Measurements from ENCODE around the gene PGP. TPM values are rescaled to one million over a fixed set of nuclear protein-coding genes. Genes with fewer than 3 reads are reported as not detected.

Gene PGP
- total RNA-seq, 1 experiment from 2014 or later = 32.6 TPM

DNA sequence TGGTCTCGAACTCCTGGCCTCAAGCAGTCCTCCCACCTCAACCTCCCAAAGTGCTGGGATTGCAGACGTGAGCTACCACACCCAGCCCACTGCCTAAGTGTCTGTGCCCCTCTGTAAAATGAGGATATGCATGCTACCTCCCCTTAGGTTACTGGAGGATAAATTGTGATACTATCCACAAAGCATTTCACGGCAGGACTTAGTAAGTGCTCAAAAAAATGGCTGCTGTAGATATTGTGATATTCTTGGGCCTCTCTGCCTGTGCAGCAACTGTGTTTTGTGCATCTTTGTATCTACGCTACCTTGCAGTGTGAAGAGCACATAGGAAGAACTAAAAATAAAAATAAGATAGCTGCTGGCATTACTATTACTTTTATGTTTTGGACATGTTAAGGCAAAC is 16.4 kb downstream of the PGP start:
- H3K4me2 ChIP-seq (ENCODE audit: low read length) = no peak overlapping the region
- intact Hi-C loops (cut with micrococcal nuclease) = loop anchor here (10.0 kb wide), 1 partner anchor 307 kb away; no protein-coding TSS in a partner anchor
- no peak overlapping the region for H3K27ac ChIP-seq (ENCODE audit: low read depth, low read length)
- ChIA-PET RAD21 (ENCODE audit: low non-redundant PET in 1 of 2, low total read pairs in 2 of 2, uncharacterized antibody in 2 of 2, unreplicated experiment in 2 of 2) (no interaction called here), CTCF (no interaction called here), POLR2A (interaction anchor here (1.5 to 2.1 kb wide), 2 partner anchors 16 to 43 kb away, joined by 3 to 6 read pairs; partner anchors contain the start of genes PGP and TRAF7)
- H3K9me3 ChIP-seq (ENCODE audit: control insufficient read depth in 1 of 2, insufficient read depth in 1 of 2, low read depth in 1 of 2, low read length in 2 of 2) = no peaks in the 10 kb centered on the region
- H3K9ac ChIP-seq (ENCODE audit: low read length) = no peak overlapping the region
- H4K20me1 ChIP-seq (ENCODE audit: insufficient read depth) = no peaks in the 10 kb centered on the region
- BruUV-seq (replicated peaks) = no TSS peak
- no peak for TF ChIP-seq ZFX (IDR thresholded peaks at IDR 0.05)
- H3K36me3 ChIP-seq (ENCODE audit: control insufficient read depth in 1 of 2, insufficient read depth in 2 of 2, low read length in 2 of 2) = no peaks in the 10 kb centered on the region
- no peaks in the 10 kb centered on the region for H3K9me2 ChIP-seq (ENCODE audit: insufficient read depth)
- no peak overlapping the region for H2AFZ ChIP-seq (ENCODE audit: low read depth, low read length, poor library complexity, severe bottlenecking)
- no peak for ATAC-seq
- H3K27me3 ChIP-seq (ENCODE audit: insufficient read depth, low read length) = no peaks in the 10 kb centered on the region
- H3K4me1 ChIP-seq (ENCODE audit: control insufficient read depth in 1 of 2, insufficient read depth in 2 of 2, low read length in 2 of 2) = peaks cover 5 to 19% of the 10 kb centered on the region in 2 experiments
- no peak overlapping the region for H3K4me3 ChIP-seq (replicated peaks in 1 of 2; ENCODE audit: low read depth in 1 of 2, low read length in 2 of 2)
- H3K79me2 ChIP-seq (ENCODE audit: insufficient read depth, low read length) = no peaks in the 10 kb centered on the region
- DNase-seq (ENCODE audit: low read depth, low spot score) = no peak

DNA sequence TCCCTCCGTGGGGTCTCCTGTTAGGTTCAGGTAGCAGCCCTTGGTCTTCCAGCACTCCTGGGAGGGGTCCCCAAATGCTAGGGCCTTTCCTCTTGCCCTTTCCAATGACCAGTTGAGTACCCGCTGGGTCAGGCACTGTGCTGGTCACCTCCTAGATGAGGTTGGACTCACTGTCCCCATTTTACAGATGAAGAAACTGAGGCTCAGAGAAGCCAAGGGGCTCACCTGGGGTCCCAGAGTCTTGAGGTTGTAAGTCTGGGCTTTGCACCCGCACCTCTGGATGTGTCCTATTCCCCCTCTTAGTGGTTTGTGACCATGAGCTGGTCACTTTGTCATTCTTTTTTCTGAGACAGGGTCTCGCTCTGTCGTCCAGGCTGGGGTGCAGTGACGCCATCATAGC is 16.9 kb downstream of the PGP start:
- DNase-seq (ENCODE audit: low read depth, low spot score) (no peak), ATAC-seq (no peak)
- Histone ChIP-seq H3K9ac (ENCODE audit: low read length) (no peak overlapping the region), H3K9me2 (ENCODE audit: insufficient read depth) (no peaks in the 10 kb centered on the region), H3K27me3 (ENCODE audit: insufficient read depth, low read length) (no peaks in the 10 kb centered on the region), H3K36me3 (ENCODE audit: control insufficient read depth in 1 of 2, insufficient read depth in 2 of 2, low read length in 2 of 2) (no peaks in the 10 kb centered on the region), H3K79me2 (ENCODE audit: insufficient read depth, low read length) (no peaks in the 10 kb centered on the region), H3K9me3 (ENCODE audit: control insufficient read depth in 1 of 2, insufficient read depth in 1 of 2, low read depth in 1 of 2, low read length in 2 of 2) (no peaks in the 10 kb centered on the region), H3K4me3 (replicated peaks in 1 of 2; ENCODE audit: low read depth in 1 of 2, low read length in 2 of 2) (no peak overlapping the region), H3K27ac (ENCODE audit: low read depth, low read length) (no peak overlapping the region), H3K4me1 (ENCODE audit: control insufficient read depth in 1 of 2, insufficient read depth in 2 of 2, low read length in 2 of 2) (peaks cover 5 to 19% of the 10 kb centered on the region in 2 experiments), H4K20me1 (ENCODE audit: insufficient read depth) (no peaks in the 10 kb centered on the region), H2AFZ (ENCODE audit: low read depth, low read length, poor library complexity, severe bottlenecking) (no peak overlapping the region), H3K4me2 (ENCODE audit: low read length) (no peak overlapping the region)
- CTCF ChIA-PET = no interaction called here
- RAD21 ChIA-PET (ENCODE audit: low non-redundant PET in 1 of 2, low total read pairs in 2 of 2, uncharacterized antibody in 2 of 2, unreplicated experiment in 2 of 2) = no interaction called here
- BruUV-seq (replicated peaks) = no TSS peak
- no peak for TF ChIP-seq EZH2phosphoT487 (IDR thresholded peaks at IDR 0.05; ENCODE audit: borderline replicate concordance)
- no peak for TF ChIP-seq JUND (IDR thresholded peaks at IDR 0.05)
- no peak for TF ChIP-seq ZNF274 (IDR thresholded peaks at IDR 0.05; ENCODE audit: low read depth, low read length)
- TF ChIP-seq CBX3 (IDR thresholded peaks at IDR 0.05; ENCODE audit: low read depth) = no peak
- no peak for TF ChIP-seq RAD21 (IDR thresholded peaks at IDR 0.05; ENCODE audit: low read depth)
- TF ChIP-seq SRF (IDR thresholded peaks at IDR 0.05; ENCODE audit: low read depth) = no peak
- TF ChIP-seq ZBTB33 (IDR thresholded peaks at IDR 0.05; ENCODE audit: extremely low read depth, insufficient replicate concordance, low read length) = no peak
- POLR2A ChIA-PET = interaction anchor here (1.5 to 2.1 kb wide), 2 partner anchors 17 to 43 kb away, joined by 3 to 6 read pairs; partner anchors contain the start of genes PGP and TRAF7
- intact Hi-C loops (cut with micrococcal nuclease) = loop anchor here (10.0 kb wide), 1 partner anchor 307 kb away; no protein-coding TSS in a partner anchor
